PC-9 (cell line): ENCODE measurements around the gene HECTD1.

Experiments
- EZH2 ChIP-seq: fragments of 200-600 bp; sonication (generic); IDR thresholded peaks from 2 replicates; pipeline ENCODE4 v1.8.0; 2017; ENCODE audit warnings: antibody characterized with exemption, low read depth
- TF ChIP-seq, protein P1 (sequence below): fragments of 200-600 bp; sonication (generic); conservative IDR thresholded peaks from 2 replicates; pipeline ENCODE4 v1.6.1; 2017; ENCODE audit warnings: mixed run types, antibody characterized with exemption, mild to moderate bottlenecking, moderate library complexity

DNA sequence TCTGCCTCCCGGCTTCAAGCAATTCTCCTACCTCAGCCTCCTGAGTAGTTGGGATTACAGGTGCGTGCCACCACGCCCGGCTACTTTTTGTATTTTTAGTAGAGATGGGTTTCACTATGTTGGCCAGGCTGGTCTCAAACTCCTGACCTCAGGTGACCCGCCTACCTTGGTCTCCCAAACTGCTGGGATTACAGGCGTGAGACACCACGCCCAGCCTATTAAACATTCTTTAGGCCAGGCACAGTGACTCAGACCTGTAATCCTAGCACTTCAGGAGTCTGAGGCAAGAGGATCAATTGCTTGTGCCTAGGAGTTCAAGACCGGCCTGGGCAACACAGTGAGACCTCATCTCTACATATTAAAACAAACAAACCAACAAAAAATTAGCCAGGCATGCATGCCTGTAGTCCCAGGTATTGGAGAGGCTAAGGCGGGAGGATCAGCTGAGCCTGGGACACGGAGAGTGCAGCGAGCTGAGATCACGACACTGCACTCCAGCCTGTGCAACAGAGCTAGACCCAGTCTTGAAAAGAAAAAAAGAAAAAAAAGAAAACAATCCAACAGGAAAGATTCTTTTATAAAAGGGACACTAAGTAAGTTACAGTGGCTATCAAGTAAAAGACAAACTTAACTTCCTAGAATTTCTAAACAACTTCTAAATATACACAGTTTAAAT, 70.2 kb downstream of the HECTD1 start:
- TF ChIP-seq, protein P1, sequence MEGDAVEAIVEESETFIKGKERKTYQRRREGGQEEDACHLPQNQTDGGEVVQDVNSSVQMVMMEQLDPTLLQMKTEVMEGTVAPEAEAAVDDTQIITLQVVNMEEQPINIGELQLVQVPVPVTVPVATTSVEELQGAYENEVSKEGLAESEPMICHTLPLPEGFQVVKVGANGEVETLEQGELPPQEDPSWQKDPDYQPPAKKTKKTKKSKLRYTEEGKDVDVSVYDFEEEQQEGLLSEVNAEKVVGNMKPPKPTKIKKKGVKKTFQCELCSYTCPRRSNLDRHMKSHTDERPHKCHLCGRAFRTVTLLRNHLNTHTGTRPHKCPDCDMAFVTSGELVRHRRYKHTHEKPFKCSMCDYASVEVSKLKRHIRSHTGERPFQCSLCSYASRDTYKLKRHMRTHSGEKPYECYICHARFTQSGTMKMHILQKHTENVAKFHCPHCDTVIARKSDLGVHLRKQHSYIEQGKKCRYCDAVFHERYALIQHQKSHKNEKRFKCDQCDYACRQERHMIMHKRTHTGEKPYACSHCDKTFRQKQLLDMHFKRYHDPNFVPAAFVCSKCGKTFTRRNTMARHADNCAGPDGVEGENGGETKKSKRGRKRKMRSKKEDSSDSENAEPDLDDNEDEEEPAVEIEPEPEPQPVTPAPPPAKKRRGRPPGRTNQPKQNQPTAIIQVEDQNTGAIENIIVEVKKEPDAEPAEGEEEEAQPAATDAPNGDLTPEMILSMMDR = no peak
- TF ChIP-seq EZH2 = no peak
